ENCODE data around the gene FABP3.

DNA sequence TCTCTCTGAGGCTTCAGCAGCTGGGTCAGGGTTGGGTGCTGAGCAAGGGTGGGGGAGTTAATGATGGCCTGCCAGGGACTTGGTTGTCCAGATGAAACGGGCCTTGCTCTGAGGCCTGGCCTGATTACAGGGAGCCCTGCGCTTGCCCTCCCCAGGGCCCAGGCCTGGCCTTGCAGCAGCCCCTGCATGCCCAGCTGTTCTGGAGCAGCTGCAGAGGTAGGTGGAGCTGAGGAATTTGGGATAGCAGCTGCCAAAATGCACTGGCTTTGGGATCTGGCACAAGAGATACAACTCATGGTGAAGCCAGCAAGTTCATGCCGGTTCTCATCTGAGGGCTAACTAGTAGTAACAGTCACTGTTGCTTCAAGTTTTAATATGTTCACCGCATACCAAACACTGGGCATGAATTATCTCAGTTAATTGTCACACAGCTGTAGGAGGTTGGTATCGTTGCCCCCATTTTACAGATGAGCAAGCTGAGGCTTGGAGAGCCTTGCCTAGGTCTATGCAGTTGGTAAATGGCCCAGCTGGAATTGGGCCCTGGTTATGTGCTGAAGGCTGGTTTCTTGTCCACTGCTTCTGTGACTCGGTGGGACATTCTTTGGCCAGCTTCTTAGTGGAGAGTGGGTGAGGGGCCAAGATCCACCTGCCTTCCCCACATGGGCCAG, 32.8 kb upstream of the FABP3 start:
- no peak for TF ChIP-seq POLR2A (IDR thresholded peaks at IDR 0.05; ENCODE audit: control extremely low read depth in 1 of 2, low read depth in 2 of 2, low read length in 2 of 2)
- TF ChIP-seq RFX5 (IDR thresholded peaks at IDR 0.05; ENCODE audit: borderline replicate concordance, low read depth, low read length) = no peak
- TF ChIP-seq CHD1 (IDR thresholded peaks at IDR 0.05; ENCODE audit: low read depth, low read length) = no peak
- TF ChIP-seq CTCF (IDR thresholded peaks at IDR 0.05; ENCODE audit: control extremely low read depth in 1 of 3, insufficient read depth in 1 of 3, low read depth in 1 of 3, low read length in 3 of 3) = no peak
- TF ChIP-seq SRF (IDR thresholded peaks at IDR 0.05; ENCODE audit: low read depth, low read length) = no peak
- no peak for TF ChIP-seq JUND (IDR thresholded peaks at IDR 0.05; ENCODE audit: low read length)
- TF ChIP-seq CEBPB (IDR thresholded peaks at IDR 0.05; ENCODE audit: low read depth, low read length) = no peak

All from H1 (cell line).